Muscle of back (tissue), 11 donors: ENCODE results near the gene SRC. TPM values are rescaled to one million over a fixed set of nuclear protein-coding genes. Genes with fewer than 3 reads are reported as not detected.
A peak's percentile ranks its signal among the peaks of the same experiment; 100 is the strongest.
"Not testable (repeated sequence)": the region's sequence is repeated elsewhere in the genome, so short reads cannot be mapped to it uniquely, and the experiment has no call there.

Source experiments
- DNase-seq, 3 donors: peaks; one replicate each; pipeline versions ENCODE4 v3.0.0 to v3.0.0-alpha.2; 2013
- polyA plus RNA-seq, 10 donors: library from polyadenylated mRNA; unstranded; fragments of 120-200 nt; gene quantifications; one replicate each; pipeline ENCODE4 v1.2.1, GENCODE V29; 2013; ENCODE audit not compliant: insufficient read length in 10 of 10

SRC gene
- polyA plus RNA-seq, 10 donors, result 11.8 to 18.7 (median 14.2) TPM

DNA sequence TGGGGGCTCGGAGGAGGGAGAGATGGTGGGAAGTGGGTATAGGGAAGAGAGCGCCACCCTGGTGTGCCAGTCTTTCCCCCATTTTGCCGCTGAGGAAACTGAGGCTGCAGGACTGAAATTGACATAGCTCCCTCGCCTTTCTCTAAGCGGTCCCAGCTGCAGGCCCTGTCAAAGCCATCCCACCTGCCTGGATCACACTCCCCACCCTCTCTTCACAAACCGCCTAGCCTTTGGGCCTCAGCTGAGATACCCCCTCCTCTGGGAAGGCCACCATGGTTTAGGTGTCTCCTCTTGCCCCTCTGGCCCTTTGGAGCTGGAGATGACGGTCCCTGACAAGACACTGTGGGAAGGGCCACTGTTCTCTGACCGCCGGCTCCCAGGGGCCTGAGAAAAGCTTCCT is 16.9 kb downstream of the SRC start:
- DNase-seq, result no peak

DNA sequence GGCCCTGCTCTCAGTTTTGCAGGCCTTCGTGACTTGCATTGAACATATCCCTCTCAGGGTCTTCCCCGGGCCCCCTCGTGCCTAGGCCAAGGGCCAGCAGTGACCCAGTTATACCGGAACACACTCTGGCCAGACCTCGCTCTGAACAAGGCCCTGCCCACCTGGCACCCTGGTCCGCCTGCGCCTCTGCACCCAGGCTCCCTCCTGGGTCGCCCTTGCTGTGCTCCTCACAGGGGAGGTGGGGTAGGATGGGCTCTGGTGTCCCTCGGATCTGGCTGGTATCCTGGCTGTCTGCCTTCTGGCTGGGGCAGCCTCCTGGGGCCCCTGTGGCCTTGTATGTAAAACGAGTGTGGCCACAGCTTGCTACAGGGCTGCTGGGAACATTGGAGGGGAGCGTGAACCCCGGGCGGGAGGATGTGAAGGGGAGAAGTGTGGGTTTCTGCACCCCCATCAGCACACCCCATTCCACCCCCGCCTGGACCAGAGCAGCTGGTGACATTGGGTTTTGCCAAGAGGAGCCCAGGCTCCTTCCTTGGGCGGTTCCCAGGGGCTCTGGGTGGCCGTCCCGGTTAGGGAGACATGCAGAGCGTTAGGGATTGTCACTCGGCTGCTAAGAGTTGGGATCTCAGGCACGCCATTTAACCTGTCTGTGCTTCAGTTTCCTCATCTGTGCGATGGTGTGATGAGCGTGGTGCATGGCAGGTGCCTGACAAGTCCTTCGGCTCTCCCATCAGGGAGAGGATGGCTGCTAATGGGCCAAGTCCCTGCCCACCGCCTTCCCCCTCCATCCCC is 17.5 kb downstream of the SRC start:
- DNase-seq, result no peak

GRCh38 chr20:37364013-37364926 is 18.3 kb downstream of the SRC start:
- no peak for DNase-seq

DNA sequence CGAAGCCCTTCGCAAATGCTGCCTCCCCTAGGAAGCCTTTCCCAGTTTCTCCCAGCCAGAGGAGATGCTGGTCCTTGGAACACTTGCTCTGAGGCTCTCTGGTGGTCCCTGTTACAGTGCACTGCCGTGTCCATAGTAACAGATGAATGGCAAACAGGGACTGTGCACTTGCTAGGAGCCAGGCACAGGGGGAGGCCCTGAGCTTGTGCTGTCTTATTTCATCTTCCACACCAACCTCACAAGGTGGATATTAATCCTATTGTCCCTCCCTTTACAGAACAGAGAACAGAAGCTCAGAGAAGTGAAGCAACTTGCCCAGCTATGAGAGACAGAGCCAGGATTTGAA is 19.0 kb downstream of the SRC start:
- no peak for DNase-seq

GRCh38 chr20:37365760-37366638 is 20.1 kb downstream of the SRC start:
- no peak for DNase-seq

GRCh38 chr20:37366743-37367142 is 20.8 kb downstream of the SRC start:
- DNase-seq, result no peak

DNA sequence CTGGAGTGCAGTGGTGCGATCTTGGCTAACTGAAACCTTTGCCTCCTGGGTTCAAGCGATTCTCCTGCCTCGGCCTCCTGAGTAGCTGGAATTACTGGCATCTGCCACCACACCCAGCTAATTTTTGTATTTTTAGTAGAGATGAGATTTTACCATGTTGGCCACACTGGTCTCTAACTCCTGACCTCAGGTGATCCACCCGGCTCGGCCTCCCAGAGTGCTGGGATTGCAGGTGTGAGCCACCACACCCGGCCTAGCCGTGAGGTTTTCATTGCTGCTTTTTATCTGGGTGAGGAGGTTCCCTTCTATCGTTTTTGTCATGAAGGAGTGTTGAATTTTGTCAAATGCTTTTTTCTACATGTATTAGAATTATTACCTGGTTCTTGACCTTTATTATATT is 23.9 kb downstream of the SRC start:
- no peak for DNase-seq

- not testable (repeated sequence) for DNase-seq
These were observed 25.9 kb downstream of the SRC start for GRCh38 chr20:37371845-37372244.

DNA sequence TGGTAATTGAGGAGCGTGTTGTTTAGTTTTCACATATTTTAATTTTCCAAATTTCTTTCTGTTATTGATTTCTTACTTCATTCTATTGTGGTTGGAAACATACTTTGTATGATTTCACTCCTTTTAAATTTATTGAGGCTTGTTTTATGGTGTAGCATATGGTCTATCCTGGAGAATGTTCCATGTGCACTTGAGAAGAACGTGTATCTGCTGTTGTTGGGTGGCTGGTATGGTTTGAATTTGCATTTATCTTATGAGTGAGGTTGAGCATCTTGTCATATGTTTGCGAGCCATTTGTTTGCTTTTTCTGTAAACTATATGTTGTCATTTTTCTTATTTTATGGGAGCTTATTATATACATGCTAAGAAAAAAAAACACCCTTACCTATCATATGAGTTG is 26.5 kb downstream of the SRC start:
- DNase-seq, result no peak

GRCh38 chr20:37373020-37373598 is 27.2 kb downstream of the SRC start:
- no peak for DNase-seq

- no peak for DNase-seq
These were observed 29.3 kb downstream of the SRC start for GRCh38 chr20:37375227-37375626.

DNA sequence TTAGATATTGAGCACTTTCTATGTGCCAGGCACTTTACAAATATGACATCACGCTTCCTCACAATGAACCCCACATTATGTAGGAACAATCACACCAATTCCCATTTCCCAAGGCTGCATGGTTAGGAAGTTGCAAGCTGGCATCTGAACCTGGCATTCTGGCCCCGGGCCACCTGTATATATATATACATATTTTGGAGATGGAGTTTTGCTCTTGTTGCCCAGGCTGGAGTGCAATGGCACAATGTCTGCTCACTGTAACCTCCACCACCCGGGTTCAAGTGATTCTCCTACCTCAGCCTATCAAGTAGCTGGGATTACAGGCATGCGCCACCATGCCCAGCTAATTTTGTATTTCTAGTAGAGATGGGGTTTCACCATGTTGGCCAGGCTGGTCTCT is 30.4 kb downstream of the SRC start:
- no peak for DNase-seq

GRCh38 chr20:37376791-37377190 is 30.9 kb downstream of the SRC start:
- no peak for DNase-seq

DNA sequence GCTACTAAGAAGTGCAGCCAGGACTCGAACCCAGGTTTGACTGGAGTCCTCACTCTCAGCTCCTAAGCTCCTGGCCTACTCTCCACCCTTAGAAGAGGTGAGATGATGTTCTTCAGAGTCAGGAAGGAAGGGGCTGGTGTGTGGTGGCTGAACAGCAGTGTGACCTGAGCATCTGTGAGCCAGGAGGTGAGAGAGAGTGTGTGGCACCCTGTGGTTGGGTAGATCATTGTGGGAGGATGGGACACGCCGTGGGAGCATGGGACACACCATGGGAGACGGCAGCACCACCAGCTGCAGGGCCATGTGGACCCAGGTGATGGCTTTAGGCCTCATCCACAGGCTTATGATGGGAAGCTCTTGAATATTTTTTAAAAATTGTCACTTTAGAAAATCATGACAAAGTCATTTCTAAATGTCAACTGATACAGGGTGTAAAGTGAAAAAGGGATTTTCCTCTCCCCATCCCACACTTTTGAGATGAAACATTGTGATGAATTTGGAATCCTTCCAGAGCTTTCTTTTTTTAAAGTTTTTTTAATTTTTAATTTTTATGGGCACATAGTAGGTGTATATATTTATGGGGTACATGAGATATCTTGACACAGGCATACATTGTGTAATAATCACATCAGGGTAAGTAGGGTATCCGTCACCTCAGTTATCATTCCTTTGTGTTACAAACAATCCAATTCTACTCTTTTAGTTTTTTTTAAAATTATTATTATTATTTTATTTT is 31.6 kb downstream of the SRC start:
- no peak for DNase-seq

DNA sequence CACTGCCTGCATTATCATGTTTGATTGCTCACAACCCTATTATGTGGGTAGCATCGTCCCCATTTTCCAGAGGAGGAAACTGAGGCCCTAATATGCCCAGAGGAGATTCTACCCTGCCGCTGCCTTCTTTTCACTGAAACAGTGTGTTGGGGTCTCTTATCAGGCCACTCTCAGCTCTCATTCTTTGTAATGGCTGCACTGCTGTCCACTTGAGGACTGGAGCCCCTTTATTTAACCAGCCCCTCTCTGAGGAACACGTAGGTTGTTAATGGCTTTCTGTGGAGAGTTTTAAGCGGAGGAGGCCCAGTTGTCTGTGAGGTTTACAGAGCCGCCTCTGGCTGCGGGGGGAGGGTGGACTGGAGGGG is 32.5 kb downstream of the SRC start:
- DNase-seq, result no peak

DNA sequence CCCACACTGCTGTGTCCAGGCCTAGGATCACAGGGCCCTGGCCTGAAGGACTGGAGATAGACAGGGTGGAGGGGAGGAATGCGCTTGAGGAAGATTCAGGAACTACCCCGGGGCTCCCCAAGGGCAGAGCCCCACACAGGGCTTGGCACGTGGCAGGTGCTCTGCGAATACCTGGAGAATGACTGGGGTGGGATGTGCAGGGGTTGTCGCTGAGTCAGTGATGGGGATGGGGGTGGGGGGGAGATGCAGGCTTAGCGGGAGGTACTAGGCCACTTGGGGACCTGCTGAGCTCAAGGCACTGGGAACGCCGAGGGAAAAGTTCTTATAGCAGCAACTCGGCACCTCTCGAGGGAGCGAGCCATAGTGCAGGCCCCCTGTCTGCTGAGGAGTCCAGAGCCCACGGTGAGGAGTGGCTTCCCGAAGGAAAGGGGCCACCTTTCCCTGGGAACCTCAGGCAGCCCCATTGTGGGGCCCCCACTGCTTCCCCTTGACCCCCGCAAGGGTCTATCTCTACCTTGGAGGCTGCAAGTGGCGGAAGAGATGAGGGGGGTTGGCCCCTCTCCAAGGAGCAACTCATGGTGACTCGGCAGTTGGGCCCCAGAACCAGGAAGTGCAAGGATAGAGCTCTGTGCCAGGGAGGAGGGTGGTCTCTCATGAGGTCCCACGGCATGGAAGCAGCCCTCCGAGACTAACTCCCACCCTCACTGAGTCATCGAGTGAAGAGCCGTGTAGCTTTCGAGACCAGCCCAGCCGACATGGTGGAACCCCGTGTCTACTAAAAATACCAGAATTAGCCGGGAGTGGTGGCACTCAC is 33.1 kb downstream of the SRC start:
- peak in 1 of 3 donors; percentile 27 for DNase-seq

GRCh38 chr20:37379967-37380828 is 34.3 kb downstream of the SRC start:
- no peak for DNase-seq

GRCh38 chr20:37380864-37381579 is 35.1 kb downstream of the SRC start:
- DNase-seq, result no peak
